ENCODE data around the gene CHST10.
"Not testable (repeated sequence)": the region's sequence is repeated elsewhere in the genome, so short reads cannot be mapped to it uniquely, and the experiment has no call there.

The CHST10 gene

DNA sequence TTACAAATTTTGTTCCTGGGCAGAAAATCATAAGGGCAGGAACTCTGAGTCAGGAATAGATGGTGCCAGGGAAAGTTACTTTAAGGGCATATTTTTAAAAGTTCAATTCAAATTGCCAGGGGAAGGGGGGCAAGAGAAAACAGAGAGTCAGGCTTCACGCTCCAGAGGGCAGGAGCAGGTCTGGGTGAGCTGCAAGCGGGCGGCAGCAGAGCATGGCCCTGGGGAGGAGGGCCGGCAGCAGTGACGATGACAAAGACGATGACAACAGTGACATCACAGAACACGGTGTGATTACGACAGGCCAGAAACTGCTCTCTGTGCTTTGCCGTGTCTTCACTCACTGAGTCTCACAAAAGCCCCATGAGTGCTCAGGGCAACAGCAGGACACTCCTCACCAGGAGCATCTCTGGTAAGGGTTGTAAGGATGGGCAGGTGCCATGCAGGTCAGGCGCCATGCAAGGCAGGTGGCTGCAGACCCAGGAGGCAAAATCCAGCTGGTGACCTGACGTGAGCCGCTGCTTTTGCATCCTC lies 23.3 kb downstream of the CHST10 start:
- DNase-seq (ENCODE audit: low read depth in 2 of 2): no peak

DNA sequence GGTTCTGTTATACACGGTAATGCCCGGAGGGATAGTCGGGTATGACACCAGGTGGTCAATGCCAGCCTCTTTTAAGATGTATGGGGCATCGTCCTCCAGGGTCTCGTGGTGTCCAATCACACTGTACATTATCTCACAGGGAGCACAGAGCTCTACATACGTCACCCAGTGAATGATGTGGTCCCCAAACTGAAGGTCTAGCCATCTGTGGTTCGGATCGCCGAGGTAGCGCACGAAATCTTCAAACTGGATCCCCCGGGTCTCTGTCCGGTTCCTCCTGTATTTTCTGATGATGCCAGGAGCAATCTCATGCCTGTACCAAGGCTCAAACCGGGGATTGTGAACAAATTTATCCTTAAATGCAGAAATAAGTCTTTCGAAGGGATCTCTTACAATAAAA lies 24.1 kb downstream of the CHST10 start:
- DNase-seq (ENCODE audit: low read depth in 2 of 2): no peak

DNA sequence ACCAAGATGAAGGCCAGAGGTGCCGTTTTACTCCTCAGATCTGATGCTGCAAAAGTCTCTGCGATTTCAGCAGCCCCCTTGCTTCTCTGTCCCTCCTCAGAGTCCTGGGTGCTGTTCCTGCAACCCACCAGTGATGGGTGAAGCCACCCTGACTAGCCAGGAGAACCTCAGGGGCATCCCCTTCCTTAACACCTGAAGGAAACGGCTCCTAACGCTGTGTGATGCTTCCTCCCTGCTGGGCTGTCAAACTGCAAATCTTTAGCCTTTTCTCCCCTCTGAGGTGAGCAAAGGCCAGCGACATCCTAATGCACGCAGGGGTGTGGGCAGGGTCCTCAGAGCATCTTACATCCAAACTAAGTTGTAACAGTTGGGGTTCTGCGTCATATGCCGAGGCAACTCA lies 24.8 kb downstream of the CHST10 start:
- DNase-seq (ENCODE audit: low read depth in 2 of 2): no peak

DNA sequence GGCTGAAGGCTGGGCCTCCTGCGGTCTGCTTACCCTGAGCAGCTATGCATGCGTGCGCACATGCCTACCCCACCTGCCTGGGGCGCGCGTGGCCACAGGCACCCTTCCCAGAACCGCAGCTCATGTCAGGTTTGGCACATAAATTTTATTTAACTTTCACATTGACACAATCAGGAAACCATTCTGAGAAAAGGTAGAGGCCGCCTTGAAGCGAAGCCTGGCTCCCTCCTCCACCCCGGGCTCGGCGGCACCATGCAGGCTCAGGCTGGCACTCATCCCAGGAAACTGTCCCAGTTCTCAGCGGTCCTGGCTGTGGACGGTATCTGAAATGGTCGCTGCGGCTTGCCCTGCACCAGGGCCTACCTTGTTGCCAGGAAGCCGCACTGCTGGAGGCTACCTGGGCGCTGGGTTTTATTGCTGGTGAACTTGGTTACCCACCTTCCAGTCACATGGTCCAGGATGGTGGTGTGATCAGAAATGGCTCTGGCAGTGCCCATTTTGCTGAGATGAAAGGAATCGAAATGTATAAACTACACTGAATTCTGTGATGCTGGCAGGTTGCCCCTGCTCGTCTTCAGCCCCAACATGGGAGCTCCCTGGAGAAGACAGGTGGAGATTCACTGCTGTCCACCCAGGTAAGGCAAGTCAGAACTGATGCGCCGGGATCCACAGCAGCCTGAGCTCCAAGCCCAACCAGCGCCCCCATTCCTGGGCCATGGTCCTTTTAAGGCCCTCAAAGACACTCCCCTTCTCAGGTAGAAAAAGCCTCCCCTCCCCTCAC lies 25.5 kb downstream of the CHST10 start:
- no peak for DNase-seq (ENCODE audit: low read depth in 2 of 2)

DNA sequence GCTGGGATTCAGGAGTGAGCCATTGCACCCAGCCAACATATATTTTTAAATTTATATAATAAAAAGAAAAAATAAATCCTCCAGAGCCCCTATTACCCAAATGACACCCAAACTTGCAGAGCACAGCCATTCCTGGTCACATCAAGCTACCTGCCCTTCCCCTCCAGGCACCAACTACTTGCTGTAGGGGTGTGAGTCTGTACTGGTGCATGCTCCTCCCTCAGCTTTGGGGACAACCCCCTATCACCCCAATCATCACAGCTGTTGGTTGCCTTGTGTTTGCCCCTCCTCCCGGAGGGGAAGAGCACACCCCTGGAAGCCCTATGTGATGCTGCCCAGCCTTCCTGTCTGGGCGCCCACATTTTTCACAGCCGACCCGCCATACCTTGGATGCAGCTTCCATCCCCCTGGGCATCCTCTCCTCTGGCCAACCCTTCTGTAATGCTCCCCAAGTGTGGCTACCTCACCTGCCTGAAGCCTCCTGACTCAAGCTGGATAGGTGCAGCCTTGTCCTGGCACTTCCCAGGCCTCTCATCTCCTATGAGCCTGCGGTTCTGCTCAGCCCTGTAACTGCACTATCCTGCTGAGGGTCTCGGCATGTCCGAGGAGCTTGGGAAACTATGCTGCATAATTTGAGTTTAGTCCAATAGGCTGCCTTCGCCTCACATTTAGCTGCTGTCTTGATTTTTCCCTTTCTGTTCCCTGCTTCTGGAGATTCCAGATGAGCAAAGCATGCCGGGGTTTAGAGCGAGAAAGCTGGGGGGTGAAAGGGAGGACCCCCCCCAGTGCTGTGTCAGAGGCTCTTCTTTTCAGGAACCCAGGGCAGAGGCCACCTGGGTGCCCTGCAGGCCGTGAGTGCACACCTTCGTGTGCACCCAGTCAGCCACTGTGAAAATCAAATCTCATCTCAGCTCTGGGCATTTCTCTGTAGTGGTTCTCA lies 27.2 kb downstream of the CHST10 start:
- no peak for DNase-seq (ENCODE audit: low read depth in 2 of 2)

DNA sequence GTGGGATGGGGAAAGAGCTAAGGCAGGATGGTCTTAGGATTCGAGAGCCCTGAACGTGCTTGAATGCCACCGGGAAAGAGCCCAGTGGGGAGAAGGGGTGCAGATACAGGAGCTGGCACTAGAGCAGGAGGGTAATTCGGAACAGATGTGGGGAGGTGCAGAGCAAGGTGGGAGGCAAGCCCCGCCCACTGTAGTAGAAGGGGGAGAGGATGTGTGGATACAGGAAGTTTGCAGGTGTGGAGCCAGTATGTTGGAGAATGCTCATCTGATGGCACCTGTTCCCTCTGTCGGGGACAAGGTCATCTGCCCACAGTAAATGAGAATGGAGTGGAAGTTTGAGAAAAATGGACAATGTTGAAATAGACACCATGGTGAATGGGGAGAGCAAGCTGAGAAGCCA lies 28.8 kb downstream of the CHST10 start:
- no peak for DNase-seq (ENCODE audit: low read depth in 2 of 2)

DNA sequence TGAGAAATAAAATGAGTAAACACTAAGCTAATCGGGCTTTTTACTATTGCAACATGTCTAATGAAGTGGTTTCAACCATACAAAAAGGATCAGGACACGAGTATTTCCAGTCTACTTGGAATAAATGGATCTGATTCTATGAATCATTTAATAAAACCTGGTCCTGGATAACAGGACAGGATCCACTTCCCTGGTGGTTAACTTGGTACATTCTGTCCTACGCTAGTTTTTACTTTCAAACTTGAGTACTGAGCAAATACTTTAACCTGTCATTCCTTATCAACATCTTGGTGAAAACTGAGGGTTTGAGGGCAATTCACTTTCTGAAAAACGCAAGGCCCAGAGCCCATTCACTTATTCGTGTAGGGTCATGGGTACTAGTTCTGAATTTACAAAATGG lies 33.5 kb downstream of the CHST10 start:
- no peak for DNase-seq (ENCODE audit: low read depth in 2 of 2)

DNA sequence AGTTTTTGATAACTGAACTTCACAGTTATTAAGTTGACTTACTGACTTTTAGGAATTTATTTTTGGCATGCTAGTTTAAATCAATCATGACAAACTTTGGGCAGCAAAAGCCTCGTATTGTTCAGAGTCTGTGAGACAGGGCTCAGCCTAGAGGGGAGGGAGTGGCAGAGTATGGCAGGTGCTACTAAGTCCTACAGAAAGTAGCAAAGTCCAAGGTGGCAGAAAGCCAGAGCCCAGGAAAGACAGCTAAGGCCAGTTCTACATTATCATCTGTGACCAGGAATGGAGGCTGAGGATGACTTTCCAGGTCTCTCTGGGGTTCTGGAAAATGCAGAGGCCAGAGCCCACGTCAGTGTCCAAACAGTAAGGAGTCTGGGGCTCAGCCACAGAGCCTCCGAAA lies 34.2 kb downstream of the CHST10 start:
- DNase-seq (ENCODE audit: low read depth in 2 of 2): no peak

DNA sequence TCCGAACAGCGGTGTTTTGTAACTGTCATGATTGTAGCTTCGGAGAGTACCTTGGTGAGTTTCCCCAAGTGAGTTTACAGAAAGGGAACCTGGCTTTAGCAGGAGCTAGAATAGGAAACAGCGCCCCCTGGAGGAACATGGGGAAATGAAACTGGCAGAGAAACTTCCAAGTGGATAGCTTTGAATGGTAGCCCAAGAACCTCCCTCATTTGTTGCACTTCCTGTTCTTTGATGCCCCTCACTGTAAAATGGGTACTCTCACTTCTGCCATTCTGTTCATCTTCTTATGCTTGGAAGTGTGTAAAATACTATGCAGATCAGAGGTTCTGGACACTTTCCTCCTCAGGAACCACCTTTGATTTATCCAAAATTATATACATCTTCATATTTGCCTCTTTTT lies 36.2 kb downstream of the CHST10 start:
- peak; percentile 19 to 49 for DNase-seq (ENCODE audit: low read depth in 2 of 2)

DNA sequence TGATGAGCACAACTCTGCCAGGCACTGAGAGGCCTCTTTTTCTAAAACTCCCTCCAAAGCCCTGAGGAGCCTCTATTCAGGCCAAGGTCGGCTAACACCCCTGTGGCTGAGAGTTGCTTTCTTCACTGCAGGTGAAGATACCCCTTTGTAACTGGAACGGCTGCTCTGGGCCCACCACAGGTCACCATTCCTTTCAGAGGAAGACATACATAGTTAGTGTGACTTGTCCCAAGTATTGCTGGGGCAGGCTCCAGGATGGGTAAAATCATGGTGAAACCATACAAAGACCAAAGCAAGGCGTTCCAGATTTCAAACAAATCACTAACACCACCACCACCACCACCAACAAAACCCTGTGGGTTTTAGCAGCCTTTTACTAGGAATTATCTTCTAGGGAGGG lies 36.8 kb downstream of the CHST10 start:
- no peak for DNase-seq (ENCODE audit: low read depth in 2 of 2)

DNA sequence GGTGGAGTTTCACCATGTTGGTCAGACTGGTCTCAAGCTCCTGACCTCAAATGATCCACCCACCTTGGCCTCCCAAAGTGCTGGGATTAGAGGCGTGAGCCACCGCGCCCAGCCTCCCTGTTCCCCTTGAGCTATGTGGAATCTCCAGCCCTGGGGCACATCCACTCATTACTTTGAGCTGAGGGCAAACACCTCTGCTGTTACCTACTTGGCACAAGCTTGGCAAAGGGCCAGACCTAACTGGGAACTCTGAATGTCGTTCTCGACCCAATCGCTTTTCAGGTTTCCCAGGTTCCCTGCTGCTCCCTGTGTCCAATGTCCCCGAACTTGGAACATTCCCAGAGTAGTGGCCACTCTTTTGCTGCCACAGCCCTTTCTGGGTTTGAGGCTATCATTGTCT lies 40.6 kb downstream of the CHST10 start:
- DNase-seq (ENCODE audit: low read depth in 2 of 2): no peak

DNA sequence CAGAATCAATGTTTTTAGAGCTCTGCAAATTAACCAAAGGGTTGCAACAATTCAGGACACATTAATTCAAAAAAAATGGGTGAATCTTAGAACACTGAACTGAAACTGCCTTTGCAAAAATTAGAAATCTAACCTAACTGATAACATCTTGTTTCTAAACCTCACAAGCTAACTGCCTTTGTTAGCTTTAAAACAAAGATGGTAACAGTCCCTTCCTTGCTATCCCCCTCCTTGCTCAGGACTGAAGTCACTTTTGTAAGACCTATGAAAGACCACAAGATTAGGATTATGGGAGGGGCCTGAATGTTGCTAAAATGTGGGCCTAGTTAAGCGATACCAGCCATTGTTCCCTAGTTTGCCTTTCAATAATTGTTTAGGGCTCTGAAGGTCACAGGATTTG lies 50.3 kb downstream of the CHST10 start:
- DNase-seq (ENCODE audit: low read depth in 2 of 2): no peak

DNA sequence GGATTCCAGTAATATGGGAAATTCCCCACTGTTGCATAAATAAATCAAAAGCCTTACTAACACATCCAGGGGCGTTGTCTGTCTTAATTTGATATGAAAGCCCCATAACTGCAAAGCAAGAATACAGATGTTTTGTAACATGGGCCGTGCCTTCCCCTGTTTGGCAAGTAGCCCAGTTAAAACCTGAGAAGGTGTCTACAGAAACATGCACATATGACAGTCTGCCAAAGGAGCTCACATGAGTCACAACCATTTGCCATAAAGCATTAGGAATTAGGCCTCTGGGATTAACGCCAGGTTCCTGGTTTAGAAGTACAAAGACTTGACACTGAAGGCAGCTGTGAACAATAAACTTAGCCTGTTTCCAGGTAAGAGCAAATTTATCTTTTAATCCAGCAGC lies 52.0 kb downstream of the CHST10 start:
- no peak for DNase-seq (ENCODE audit: low read depth in 2 of 2)

DNA sequence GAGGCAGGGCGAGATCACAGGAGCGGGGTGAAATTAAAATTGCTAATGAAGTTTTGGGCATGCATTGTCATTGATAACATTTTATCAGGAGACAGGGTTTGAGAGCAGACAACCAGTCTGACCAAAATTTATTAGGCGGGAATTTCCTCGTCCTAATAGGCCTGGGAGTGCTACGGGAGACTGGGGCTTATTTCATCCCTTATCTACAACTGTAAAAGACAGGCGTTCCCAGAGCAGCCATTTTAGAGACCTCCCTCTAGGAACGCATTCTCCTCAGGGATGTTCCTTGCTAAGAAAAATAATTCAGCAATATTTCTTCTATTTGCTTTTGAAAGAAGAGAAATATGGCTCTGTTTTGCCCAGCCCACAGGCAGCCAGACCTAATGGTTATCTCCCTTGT lies 55.2 kb downstream of the CHST10 start:
- not testable (repeated sequence) for DNase-seq (ENCODE audit: low read depth in 2 of 2)

DNA sequence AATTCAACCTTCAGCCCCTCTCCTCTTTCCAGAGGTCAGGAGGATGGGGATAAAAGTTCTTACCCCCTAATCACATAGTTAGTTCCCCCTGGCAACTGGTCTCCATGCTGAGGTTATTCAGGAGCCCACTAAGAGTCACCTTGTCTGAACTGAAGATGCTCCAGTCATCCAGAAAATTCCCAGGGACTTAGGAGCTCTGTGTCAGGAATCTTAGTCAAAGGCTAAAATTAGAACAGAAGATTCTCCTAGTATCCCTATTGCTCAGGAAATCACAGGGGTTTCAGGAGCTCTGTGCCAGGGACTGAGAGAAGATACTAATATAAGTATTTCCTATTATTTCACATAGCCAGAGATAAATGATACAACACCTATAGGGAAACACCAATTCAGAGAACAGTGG lies 57.9 kb downstream of the CHST10 start:
- no peak for DNase-seq (ENCODE audit: low read depth in 2 of 2)

DNA sequence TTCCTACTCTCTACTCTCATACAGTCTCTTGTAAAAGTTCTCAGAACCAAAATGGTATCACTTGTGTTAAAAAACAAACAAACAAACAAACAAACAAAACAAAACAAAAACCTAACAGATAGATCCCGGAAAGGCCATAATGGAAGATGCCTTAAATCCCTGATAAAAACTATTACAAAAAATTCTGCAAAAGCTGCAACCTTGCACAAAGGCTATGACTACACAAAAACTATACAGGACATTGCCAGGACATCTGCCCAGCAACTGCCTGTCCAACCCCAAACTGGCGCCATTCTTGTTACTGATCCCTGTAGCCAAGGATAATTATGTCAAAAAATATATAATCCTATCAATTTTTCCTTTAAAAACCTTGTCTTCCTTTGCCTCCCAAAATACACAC lies 58.9 kb downstream of the CHST10 start:
- DNase-seq (ENCODE audit: low read depth in 2 of 2): no peak

DNA sequence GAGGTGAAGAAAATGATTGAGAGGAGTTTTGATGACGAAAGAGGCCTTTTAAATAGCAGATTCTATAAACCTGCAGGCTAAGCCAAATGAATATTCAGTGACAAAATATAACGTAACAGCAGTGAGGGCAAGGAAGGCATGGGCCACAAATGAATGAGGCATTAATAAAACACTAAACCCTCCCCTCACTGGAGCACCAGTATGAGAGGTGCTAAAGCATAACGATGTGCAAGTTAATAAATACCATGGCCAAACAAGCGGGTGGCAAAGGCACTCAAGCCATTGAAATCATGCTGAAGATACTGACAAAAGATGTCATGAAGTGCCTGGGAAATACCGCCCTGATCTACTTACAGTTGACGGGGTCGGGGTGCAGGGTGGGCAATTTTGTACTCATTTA lies 64.9 kb downstream of the CHST10 start:
- DNase-seq (ENCODE audit: low read depth in 2 of 2): no peak

DNA sequence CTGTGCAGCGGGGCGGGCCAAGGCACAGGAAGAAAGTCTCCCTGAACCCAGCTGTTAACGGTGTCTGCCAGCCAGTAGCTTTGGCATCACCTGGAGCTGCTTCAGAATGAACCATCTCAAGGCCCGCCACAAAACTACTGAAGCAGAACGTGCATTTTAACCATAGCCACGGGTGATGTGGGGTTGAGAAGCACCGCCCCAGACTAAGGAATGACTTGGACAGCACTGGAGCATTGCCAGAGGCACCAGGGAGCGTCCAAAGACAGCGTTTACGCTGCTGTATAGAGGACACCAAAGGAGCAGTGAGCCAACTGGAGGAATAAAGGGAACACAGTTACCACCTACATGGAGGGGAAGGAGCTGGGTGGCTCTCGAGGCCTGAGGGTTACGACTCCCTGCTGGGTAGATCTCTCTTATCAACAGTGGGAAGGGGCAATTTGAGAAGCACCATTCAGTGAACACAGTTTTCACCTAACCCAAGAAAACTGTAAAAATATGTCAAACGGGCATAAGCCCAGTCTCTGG lies 66.7 kb downstream of the CHST10 start:
- DNase-seq (ENCODE audit: low read depth in 2 of 2): no peak

DNA sequence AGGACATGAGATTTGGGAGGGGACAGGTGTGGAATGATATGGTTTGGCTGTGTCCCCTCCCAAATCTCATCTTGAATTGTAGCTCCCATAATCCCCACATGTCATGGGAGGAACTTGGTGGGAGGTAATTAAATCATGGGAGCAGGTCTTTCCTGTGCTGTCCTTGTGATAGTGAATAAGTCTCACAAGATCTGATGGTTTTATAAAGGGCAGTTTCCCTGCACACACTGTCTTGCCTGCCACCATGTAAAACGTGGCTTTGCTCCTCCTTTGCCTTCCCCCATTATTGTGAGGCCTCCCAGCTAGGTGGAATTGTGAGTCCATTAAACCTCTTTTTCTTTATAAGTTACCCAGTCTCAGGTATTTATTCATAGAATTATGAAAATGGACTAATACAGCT lies 72.3 kb downstream of the CHST10 start:
- DNase-seq (ENCODE audit: low read depth in 2 of 2): not testable (repeated sequence)

DNA sequence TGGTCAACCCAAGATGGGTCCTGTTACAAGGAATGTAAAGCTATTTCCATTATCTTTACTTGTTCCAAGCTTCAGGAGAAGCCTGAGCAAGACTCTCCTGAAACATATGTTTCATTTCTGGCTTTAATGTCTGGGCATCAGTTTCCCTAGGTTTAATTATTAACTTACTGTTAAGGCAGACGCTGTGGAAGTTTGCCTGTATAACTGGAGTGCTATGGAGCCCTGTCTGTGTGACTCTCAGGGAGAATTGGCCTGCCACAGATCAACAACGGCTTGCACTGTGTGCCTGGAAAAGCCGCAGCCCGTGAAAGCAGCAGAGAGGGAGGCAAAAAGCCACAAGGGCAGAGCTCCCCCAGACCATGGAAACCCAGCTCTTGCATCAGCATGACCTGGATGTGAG lies 73.0 kb downstream of the CHST10 start:
- no peak for DNase-seq (ENCODE audit: low read depth in 2 of 2)

DNA sequence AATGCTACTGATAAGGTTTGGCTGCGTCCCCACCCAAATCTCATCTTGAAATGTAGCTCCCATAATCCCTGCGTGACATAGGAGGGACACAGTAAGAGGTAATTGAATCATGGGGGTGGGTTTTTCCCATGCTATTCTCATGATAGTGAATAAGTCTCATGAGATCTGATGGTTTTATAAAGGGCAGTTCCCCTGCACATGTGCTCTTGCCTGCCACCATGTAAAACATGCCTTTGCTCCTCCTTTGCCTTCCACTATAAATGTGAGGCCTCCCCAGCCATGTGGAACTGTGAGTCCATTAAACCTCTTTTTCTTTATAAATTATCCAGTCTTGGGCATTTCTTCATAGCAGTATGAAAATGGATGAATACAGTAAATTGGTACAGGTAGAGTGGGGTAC lies 75.0 kb downstream of the CHST10 start:
- DNase-seq (ENCODE audit: low read depth in 2 of 2): not testable (repeated sequence)

All from stimulated activated CD8-positive, alpha-beta memory T cell treated with anti-CD3 and anti-CD28 coated beads, Interleukin-15, amount 100 ng/mL, for 4 hours (primary cell).